Mesendoderm (in vitro differentiated cells): ENCODE results near the gene SMIM17.

Source experiments
- DNase-seq: peaks from one replicate; pipeline ENCODE4 v3.0.0; 2013
- H2AK5ac ChIP-seq: 2 replicates; pipeline ENCODE4 v1.6.1; 2013; ENCODE audit warnings: low read length, inconsistent platforms
- H2BK120ac ChIP-seq: 2 replicates; pipeline ENCODE4 v1.6.1; 2013; ENCODE audit warnings: low read depth, mild to moderate bottlenecking, low read length, moderate library complexity, mixed read lengths
- H2BK15ac ChIP-seq: replicated peaks from 2 replicates; pipeline ENCODE4 v1.6.1; 2013; ENCODE audit warnings: low read depth, mild to moderate bottlenecking, moderate library complexity
- H2BK5ac ChIP-seq: 2 replicates; pipeline ENCODE4 v1.6.1; 2013; ENCODE audit warnings: low read length, inconsistent platforms
- H3K18ac ChIP-seq: 2 replicates; pipeline ENCODE4 v1.6.1; 2013; ENCODE audit warnings: mild to moderate bottlenecking, low read length, mixed read lengths
- H3K23ac ChIP-seq: one replicate; pipeline ENCODE4 v1.6.1; 2013; ENCODE audit warnings: low read length
- H3K27ac ChIP-seq: 2 replicates; pipeline ENCODE4 v1.5.1; 2013; ENCODE audit warnings: low read depth, mild to moderate bottlenecking, inconsistent platforms, low read length, moderate library complexity
- H3K27me3 ChIP-seq: 2 replicates; pipeline ENCODE4 v1.6.1; 2013; ENCODE audit warnings: low read length, control low read depth, mild to moderate bottlenecking, inconsistent platforms; ENCODE audit not compliant: insufficient read depth, poor library complexity
- H3K36me3 ChIP-seq: 2 replicates; pipeline ENCODE4 v1.6.1; 2013; ENCODE audit warnings: low read length, inconsistent platforms; ENCODE audit not compliant: control insufficient read depth, insufficient read depth
- H3K4ac ChIP-seq: one replicate; pipeline ENCODE4 v1.6.1; 2013; ENCODE audit warnings: low read depth, mild to moderate bottlenecking, low read length, moderate library complexity
- H3K4me1 ChIP-seq: 2 replicates; pipeline ENCODE4 v1.6.1; 2013; ENCODE audit warnings: low read depth, low read length, inconsistent platforms; ENCODE audit not compliant: control insufficient read depth
- H3K4me2 ChIP-seq: 2 replicates; pipeline ENCODE4 v1.6.1; 2013; ENCODE audit warnings: low read length
- H3K4me3 ChIP-seq: 2 replicates; pipeline ENCODE4 v1.5.1; 2013; ENCODE audit warnings: mild to moderate bottlenecking, low read length
- H3K56ac ChIP-seq: one replicate; pipeline ENCODE4 v1.6.1; 2013; ENCODE audit warnings: low read length
- H3K79me1 ChIP-seq: 2 replicates; pipeline ENCODE4 v1.6.1; 2013; ENCODE audit warnings: low read length, inconsistent platforms
- H3K79me2 ChIP-seq: 2 replicates; pipeline ENCODE4 v1.6.1; 2013; ENCODE audit warnings: mild to moderate bottlenecking, low read length; ENCODE audit not compliant: control insufficient read depth, insufficient read depth
- H3K9ac ChIP-seq: 2 replicates; pipeline ENCODE4 v1.6.1; 2013; ENCODE audit warnings: low read length, inconsistent platforms
- H4K5ac ChIP-seq: one replicate; pipeline ENCODE4 v1.6.1; 2013; ENCODE audit warnings: low read length
- H4K8ac ChIP-seq: one replicate; pipeline ENCODE4 v1.6.1; 2013; ENCODE audit warnings: low read depth, mild to moderate bottlenecking, control low read depth, low read length, moderate library complexity
- WGBS: extraction: QIAGEN DNeasy Blood & Tissue Kit; methylation state at CpG from one replicate; pipeline ENCODE4 v1.1.7; 2013; ENCODE audit warnings: low lambda C conversion rate, missing lambda C conversion rate; ENCODE audit not compliant: insufficient coverage; ENCODE audit errors: extremely low coverage; 5-methylcytosine and 5-hydroxymethylcytosine counted together

SMIM17 gene

GRCh38 chr19:56633021-56633420, 9.9 kb upstream of the SMIM17 start:
- Histone ChIP-seq H2AK5ac (no peak overlapping the region), H3K56ac (no peak overlapping the region), H3K4me1 (no peaks in the 10 kb centered on the region), H2BK5ac (no peak overlapping the region), H3K4me2 (no peak overlapping the region), H3K4ac (no peak overlapping the region), H4K5ac (no peak overlapping the region), H3K36me3 (no peaks in the 10 kb centered on the region), H2BK120ac (no peak overlapping the region), H4K8ac (no peak overlapping the region), H3K9ac (no peak overlapping the region), H3K4me3 (no peak overlapping the region), H3K79me2 (no peaks in the 10 kb centered on the region), H3K27ac (no peak overlapping the region), H3K18ac (no peak overlapping the region), H2BK15ac (no peak overlapping the region), H3K27me3 (no peaks in the 10 kb centered on the region), H3K23ac (no peak overlapping the region), H3K79me1 (no peaks in the 10 kb centered on the region)
- no CpG with 5 or more reads among the region's 1 CpG for WGBS
- no peak for DNase-seq

GRCh38 chr19:56637976-56638555, 4.9 kb upstream of the SMIM17 start:
- H3K27me3 ChIP-seq, result no peaks in the 10 kb centered on the region

DNA sequence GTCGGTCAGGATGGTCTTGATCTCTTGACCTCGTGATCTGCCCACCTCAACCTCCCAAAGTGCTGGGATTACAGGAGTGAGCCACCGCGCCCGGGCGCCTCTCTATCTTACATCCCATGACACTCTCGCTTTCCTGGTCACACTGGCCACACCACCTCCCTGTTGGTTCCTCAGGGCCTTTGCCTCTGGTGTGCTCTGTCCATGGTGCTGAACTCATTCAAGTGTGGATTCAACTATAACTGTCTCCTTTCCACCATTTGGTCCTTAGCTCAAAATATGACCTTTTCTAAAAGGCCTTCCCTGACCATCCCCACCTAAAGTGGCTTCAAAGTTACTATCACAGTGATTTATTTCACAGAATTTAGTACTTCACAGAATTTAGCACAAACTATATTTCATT, 3.7 kb upstream of the SMIM17 start:
- H3K56ac ChIP-seq, result no peak overlapping the region
- no peaks in the 10 kb centered on the region for H3K79me2 ChIP-seq
- H3K27me3 ChIP-seq, result no peaks in the 10 kb centered on the region
- no peak overlapping the region for H3K4me3 ChIP-seq
- H2BK5ac ChIP-seq, result no peak overlapping the region
- no peak overlapping the region for H3K23ac ChIP-seq
- H2BK15ac ChIP-seq, result no peak overlapping the region
- H3K4me2 ChIP-seq, result no peak overlapping the region
- no peak overlapping the region for H4K5ac ChIP-seq
- no peaks in the 10 kb centered on the region for H3K4me1 ChIP-seq
- no peak overlapping the region for H4K8ac ChIP-seq
- H3K27ac ChIP-seq, result no peak overlapping the region
- no peaks in the 10 kb centered on the region for H3K79me1 ChIP-seq
- H3K9ac ChIP-seq, result no peak overlapping the region
- no peak overlapping the region for H2BK120ac ChIP-seq
- H3K4ac ChIP-seq, result no peak overlapping the region
- no peaks in the 10 kb centered on the region for H3K36me3 ChIP-seq
- no peak overlapping the region for H2AK5ac ChIP-seq
- peak; percentile 63 for DNase-seq
- WGBS, result no CpG with 5 or more reads among the region's 7 CpGs
- no peak overlapping the region for H3K18ac ChIP-seq

More at GRCh38 chr19:56637976-56638555, 4.9 kb upstream of the SMIM17 start:
- no peak overlapping the region for H3K9ac ChIP-seq
- H2BK15ac ChIP-seq, result no peak overlapping the region
- DNase-seq, result peak; percentile 93
- no peak overlapping the region for H3K4ac ChIP-seq
- H3K79me1 ChIP-seq, result no peaks in the 10 kb centered on the region
- no peak overlapping the region for H4K8ac ChIP-seq
- H2AK5ac ChIP-seq, result no peak overlapping the region
- no peaks in the 10 kb centered on the region for H3K36me3 ChIP-seq
- WGBS, result no CpG with 5 or more reads among the region's 21 CpGs
- H3K79me2 ChIP-seq, result no peaks in the 10 kb centered on the region
- H2BK120ac ChIP-seq, result no peak overlapping the region
- H4K5ac ChIP-seq, result no peak overlapping the region
- no peak overlapping the region for H3K4me3 ChIP-seq
- no peak overlapping the region for H3K27ac ChIP-seq
- no peaks in the 10 kb centered on the region for H3K4me1 ChIP-seq
- no peak overlapping the region for H3K23ac ChIP-seq
- H3K18ac ChIP-seq, result no peak overlapping the region
- H3K56ac ChIP-seq, result no peak overlapping the region
- H2BK5ac ChIP-seq, result no peak overlapping the region
- no peak overlapping the region for H3K4me2 ChIP-seq

- no peak overlapping the region for H3K4me3 ChIP-seq
- H3K79me2 ChIP-seq, result no peaks in the 10 kb centered on the region
- H3K36me3 ChIP-seq, result no peaks in the 10 kb centered on the region
- no peak overlapping the region for H3K27ac ChIP-seq
- no peaks in the 10 kb centered on the region for H3K79me1 ChIP-seq
- H2BK5ac ChIP-seq, result no peak overlapping the region
- H4K8ac ChIP-seq, result no peak overlapping the region
- H3K27me3 ChIP-seq, result no peaks in the 10 kb centered on the region
- H2BK120ac ChIP-seq, result no peak overlapping the region
- H3K9ac ChIP-seq, result no peak overlapping the region
- no peak for DNase-seq
- H3K4ac ChIP-seq, result no peak overlapping the region
- H3K18ac ChIP-seq, result no peak overlapping the region
- no peak overlapping the region for H4K5ac ChIP-seq
- no peak overlapping the region for H2AK5ac ChIP-seq
- no peak overlapping the region for H3K4me2 ChIP-seq
- H2BK15ac ChIP-seq, result no peak overlapping the region
- H3K4me1 ChIP-seq, result no peaks in the 10 kb centered on the region
- H3K56ac ChIP-seq, result no peak overlapping the region
- no peak overlapping the region for H3K23ac ChIP-seq
- no CpG with 5 or more reads among the region's 25 CpGs for WGBS
Measured at GRCh38 chr19:56643460-56643955, 549 bp downstream of the SMIM17 start.

DNA sequence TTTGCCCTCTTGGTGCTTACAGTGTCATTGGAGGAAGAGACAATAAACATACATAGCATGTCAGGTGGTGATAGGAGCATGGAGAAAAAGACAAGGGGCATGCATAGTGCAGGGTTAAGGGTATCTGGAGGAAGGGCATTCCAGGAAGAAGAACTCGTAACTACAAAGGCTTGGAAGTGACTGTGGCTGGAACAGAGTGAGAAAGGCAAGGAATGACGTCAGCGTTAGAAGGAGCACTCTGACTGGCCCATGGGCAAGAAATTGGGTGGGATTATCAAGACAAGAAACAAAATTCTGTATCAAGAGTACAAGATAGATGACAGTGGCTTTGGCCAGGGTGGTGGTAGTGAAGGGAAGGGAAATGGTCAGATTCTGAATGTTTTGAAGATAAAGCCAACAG, 11.2 kb downstream of the SMIM17 start:
- no peaks in the 10 kb centered on the region for H3K27me3 ChIP-seq
- H4K8ac ChIP-seq, result no peak overlapping the region
- H3K27ac ChIP-seq, result no peak overlapping the region
- H3K4me2 ChIP-seq, result no peak overlapping the region
- H3K18ac ChIP-seq, result no peak overlapping the region
- H4K5ac ChIP-seq, result no peak overlapping the region
- no peaks in the 10 kb centered on the region for H3K79me1 ChIP-seq
- no peak overlapping the region for H3K56ac ChIP-seq
- H3K9ac ChIP-seq, result no peak overlapping the region
- H2BK5ac ChIP-seq, result no peak overlapping the region
- no CpG with 5 or more reads among the region's 3 CpGs for WGBS
- no peak overlapping the region for H3K23ac ChIP-seq
- no peak overlapping the region for H2AK5ac ChIP-seq
- H2BK120ac ChIP-seq, result no peak overlapping the region
- no peaks in the 10 kb centered on the region for H3K79me2 ChIP-seq
- DNase-seq, result no peak
- no peak overlapping the region for H3K4ac ChIP-seq
- H3K4me3 ChIP-seq, result no peak overlapping the region
- no peaks in the 10 kb centered on the region for H3K36me3 ChIP-seq
- no peak overlapping the region for H2BK15ac ChIP-seq
- no peaks in the 10 kb centered on the region for H3K4me1 ChIP-seq
